ENCODE measurements around the gene SYCN.
A peak's percentile ranks its signal among the peaks of the same experiment; 100 is the strongest.
"Not testable (repeated sequence)": the region's sequence is repeated elsewhere in the genome, so short reads cannot be mapped to it uniquely, and the experiment has no call there.

Gene SYCN

DNA sequence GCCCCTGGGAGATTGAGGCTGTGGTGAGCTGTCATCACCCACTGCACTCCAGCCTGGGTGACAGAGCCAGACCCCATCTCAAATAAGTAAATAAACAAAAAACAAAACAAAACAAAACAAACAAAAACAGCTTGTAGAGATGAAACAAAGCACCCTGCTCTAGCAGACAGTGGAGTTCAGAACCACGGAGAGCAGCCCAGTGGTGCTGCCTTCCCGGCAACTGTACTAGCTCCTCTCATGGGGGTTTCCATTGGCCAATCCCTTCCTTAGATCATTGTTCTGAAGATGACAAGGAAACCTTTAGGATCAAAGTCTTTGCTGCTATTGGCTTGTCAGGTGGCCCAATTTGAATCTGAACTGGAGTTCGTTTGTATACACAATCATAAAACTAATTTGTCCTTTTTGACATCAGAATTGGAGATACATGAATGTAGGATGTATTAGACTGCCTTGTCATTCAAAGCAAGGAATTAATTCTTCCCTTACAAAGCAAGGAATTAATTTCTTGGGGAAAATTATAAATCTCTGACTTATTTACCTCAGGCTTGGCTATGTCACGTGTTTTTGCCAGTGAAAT is 19.7 kb upstream of the SYCN start:
- no peak for DNase-seq

DNA sequence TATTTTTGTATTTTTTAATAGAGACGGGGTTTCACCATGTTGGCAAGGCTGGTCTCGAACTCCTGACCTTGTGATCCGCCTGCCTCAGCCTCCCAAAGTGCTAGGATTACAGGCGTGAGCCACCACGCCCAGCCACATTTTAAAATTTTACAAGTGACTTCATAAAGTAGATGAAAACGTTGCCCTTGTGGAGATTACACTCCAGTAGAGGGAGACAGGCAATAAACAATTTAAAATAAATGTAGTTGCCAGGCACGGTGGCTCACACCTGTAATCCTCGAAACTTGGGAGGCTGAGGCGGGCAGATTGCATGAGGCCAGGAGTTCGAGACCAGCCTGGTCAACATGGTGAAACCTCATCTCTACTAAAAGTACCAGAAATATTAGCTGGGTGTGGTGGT is 15.0 kb upstream of the SYCN start:
- not testable (repeated sequence) for DNase-seq

DNA sequence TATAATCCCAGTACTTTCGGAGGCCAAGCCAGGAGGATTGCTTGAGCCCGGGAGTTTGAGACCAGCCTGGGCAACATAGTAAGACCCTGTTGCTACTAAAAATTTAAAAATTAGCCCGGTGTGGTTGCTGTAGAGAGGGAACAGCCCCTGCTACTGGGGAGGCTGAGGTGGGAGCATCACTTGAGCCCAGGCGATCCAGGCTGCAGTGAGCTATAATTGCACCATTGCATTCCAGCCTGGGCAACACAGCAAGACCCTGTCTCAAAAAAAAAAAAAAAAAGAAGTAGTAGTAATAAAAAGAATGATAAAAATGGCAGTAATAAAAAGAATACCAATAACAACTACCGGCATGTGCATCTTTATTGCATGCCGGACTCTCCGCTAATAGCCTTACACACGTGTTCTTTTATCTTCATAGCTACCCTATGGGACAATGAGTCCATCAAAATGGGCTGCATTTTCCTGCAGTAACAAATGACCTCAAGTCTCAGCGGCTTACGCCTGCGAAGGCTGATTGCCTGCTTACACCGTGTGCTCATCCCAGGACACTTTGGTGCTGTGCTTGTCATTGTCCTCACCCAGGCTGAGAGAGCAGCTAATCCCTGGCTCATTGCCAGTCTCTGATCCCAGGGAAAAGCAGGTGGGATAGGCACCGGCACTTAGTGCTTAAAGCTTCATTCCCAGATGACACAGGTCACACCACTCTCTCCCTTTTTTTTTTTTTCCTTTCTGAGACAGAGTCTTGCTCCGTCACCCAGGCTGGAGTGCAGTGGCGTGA is 14.4 kb upstream of the SYCN start:
- DNase-seq = no peak

DNA sequence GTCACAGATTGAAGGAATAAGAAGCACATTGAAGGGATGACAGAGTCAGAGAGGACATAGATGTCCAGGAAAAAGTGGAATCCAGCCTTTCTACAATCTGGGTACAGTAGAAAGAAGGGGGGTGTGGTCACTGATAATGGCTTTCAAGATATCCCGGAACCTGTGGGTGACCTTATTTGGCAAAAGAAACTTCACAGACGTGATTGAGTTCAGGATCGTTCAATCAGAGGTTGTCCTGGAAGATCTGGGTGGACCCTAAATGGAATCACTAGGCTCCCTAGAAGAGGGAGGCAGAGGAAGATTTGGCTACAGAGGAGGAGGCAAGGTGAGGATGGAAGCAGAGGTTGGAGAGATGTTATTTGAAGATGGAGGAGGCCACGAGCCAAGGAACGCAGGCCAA is 13.0 kb upstream of the SYCN start:
- no peak for DNase-seq

DNA sequence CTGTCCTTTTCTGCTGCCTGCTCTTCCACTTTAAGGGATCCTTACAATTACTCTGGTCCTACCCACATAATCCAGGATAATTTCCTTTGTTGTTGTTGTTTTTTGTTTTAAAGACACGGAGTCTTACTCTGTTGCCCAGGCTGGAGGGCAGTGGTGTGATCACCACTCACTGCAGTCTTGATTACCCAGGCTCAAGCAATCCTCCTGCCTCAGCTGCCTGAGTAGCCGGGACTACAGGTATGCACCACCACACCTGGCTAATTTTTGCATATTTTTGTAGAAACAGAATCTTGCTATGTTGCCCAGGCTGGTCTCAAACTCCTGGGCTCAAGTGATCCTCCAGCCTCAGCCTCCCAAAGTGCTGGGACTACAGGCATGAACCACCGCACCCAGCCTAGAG is 11.3 kb upstream of the SYCN start:
- DNase-seq = not testable (repeated sequence)

DNA sequence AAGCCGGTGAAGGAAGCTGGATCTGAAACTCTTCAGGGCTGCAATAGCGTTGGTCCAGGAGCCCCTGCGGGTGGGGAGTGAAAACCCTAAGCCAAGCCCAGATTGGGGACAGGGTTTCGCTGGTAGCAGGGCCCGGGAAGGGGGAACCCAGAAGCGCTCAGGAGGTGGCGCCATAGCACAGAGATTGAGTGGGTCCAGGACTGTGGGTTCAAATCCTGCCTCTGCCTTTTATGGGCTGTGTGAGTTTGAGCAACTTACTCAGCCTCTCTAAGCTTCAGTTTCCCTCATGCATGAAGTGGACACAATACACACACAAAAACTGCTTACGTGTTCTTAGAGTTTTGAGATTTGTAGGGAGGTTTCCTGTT is 8.3 kb upstream of the SYCN start:
- peak; percentile 66 for DNase-seq

DNA sequence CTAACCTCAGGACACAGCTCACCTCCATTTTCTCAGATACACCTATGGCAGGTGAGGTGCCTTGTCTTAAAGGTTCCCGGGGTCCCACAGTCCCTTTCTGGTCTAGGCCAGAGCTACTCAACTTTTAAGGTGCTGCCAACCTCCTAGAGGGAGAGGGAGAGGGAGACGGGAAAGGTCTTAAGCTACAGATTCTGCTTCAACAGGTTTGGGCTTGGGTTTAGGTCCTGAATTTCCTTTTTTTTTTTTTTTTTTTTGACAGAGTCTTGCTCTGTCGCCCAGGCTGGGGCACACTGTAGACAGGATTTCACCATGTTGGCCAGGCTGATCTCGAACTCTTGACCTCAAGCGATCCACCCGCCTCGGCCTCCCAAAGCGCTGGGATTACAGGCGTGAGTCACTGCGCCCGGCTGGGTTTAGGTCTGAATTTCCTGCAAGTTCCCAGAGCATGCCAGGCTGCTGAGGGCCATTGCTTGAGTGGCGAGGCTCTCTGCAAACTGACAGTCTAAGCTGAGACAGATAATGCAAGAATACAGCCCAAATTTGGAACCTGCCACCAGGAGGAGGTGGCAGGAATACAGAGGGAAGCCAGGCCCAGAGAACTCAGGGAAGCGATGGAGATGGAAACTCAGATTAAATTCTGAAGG is 7.8 kb upstream of the SYCN start:
- no peak for DNase-seq

DNA sequence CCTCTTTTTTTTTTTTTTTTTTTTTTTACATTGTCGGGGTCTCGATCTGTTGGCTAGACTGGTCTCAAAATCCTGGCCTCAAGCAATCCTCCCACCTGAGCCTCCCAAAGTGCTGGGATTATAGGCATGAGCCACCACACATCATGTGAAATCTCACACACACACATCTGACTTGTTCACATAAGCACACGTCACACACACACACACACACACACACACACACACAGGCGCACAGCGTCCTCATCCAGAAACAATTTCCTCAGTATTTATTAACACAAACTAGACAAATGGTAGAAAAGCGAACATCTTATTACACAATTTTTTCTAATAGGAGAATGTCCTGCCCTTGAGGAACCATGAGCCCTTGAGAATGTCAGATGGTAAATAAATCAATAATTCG is 5.1 kb upstream of the SYCN start:
- no peak for DNase-seq

DNA sequence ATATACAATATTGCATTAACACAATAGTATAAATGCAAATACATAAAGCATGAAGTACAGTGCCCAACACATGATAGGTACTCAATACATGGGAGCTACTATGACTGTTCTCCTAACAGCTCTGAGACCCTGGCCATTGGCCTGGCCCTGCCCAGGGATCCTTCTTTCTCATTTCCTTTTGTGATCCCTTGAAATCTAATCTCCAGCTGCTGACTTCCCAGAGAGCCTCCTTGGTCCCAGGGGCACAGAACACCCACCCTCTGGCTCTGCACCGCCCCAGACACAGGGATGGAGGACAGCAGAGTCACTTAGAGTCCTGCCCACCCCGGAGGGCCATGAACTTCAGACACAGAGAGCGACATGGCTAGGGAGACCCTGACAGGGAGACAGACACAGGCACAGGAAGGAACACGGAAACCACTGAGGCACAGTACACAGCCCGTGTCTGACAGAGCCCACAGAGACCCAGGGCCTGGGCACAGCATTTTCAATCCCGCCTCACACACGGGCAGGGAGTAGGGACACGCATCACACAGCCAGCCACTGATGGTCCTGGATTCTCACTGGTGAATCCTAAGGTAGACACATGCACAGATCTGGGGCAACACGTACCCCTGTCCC is 4.2 kb upstream of the SYCN start:
- no peak for DNase-seq

DNA sequence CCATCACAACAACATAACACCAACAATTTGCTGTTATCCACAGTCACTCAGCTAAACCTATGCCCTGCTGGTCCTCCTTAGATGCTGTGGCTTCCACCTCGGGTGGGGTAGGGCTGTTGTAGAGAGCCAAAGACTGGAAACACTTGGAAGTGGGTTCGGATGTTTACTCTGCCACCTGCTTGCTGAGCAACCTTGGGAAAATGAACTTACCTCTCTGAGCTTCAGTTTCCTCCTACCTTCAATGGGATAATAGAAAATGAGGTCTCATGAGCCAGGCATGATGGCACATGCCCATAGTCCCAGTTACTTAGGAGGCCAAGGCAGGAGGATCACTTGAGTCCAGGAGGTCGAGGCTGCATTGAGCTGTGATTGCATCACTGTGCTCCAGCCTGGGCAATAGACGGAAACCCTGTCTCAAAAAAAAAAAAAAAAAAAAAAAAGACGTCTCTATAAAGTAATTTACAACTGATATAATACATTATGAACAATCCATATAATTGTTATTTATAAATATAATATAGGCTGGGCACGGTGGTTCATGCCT is 3.3 kb upstream of the SYCN start:
- DNase-seq = no peak

DNA sequence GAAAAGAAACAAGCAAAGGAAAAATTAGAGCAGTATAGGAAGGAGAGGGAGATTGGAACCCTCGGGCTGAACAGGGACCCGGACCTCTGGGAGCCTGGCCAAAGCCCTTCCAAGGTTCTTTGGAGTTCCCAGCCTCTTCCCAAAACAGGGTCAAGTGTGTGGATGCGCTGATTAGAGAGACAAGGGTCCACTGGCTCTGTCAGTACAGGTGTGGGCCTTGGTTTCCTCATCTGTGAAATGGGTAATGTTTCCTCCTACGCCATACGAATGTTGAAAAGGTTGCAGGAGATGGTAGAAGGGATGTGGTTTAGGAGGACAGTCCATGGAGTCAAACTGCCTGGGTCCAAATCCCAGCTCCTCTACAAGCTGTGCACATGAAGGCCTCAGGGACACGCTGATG is 2.1 kb upstream of the SYCN start:
- DNase-seq = no peak

DNA sequence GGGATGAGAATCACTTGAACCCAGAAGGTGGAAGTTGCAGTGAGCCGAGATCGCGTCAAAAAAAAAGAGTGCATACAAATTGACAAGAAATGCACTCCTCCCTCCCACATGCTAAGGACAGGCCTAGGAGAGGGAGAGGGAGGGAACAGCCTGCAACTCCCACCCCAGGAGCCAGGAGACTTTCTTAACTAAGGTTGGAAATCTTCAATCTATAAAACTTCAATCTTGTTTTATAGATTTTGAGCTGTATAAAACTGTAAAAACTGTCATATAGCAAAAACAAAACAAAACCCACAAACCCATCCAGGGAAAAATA is 1.3 kb upstream of the SYCN start:
- DNase-seq = no peak

DNA sequence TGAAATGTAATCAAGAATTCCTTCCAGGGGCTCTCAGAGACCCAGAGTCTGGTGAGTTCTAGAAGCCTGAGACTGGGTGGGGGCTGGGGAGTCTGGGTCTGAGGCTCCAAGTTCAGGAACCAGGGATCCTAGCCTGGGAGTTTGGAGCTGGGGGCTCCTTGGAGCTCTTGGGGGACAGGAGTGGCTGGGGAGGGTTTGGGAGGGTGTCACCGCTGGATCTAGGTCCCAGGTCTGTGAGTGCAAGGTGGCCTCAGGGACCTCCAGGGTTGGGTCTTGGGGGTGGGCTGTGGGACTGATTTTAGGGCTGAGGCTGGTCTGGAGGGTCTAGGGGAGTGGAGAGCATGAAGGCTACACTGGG is 1.1 kb downstream of the SYCN start:
- no peak for DNase-seq

DNA sequence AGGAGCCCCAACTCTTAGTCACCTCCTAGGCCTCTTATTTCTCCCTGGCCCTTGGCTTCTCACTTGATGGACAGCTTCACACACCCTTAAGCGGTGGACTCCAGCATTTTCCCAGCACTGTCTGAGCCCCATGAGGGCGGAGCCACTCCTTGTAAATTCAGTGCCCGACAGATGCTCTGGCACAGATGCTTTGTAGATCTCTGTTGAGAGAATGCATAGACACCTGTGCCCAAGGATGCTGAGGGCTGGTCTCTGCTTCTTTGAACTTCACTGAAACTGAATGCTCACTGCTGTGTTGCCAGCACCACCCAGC is 3.3 kb downstream of the SYCN start:
- DNase-seq = no peak

DNA sequence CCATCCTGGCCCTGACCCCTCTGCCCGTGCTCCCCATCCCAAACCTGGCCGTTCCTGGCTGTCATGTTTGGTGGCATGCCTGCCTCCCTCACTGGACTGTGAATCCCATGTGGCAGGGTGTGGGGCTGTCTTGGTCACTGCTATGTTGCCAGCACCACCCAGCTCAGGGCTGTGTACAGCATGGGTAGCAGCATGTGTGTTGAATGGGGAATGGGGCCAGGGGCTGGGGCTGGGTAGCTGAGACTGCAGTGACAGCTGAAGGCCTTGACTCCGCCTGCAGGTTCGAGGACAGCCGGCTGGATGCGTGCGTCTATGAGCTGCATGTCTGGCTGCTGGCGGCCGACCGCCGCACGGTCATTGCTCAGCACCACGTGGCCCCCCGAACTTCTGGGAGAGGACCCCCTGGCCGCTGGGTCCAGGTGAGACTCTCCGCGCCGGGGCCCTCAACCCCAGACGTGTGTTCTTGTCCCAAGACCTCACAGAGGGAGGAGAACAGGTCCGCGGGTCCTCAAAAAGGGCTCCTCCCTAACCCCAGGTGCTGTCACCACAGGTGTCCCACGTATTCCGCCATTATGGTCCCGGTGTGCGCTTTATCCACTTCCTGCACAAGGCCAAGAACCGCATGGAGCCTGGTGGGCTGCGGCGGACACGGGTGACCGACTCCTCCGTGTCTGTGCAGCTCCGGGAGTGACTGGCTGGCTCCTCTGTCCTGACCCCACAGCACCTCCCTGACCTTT is 3.8 kb downstream of the SYCN start:
- no peak for DNase-seq

DNA sequence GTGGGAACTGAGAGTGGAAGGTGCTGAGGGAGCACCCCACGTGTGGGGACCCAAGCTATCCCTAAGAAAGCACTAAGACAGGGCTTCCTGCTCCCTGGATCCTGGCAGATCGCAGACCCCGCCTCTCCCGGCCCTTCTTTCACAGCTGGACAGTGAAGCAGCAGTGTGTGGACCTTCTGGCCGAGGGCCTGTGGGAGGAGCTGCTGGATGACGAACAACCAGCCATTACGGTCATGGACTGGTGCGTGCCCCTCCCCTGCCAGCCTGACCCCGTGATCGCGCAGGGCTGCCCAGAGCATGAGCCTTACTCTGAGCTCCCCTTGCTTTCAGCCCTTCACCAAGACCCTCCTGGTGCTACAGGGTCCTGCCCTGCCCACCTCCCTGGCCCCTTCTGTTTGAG is 5.0 kb downstream of the SYCN start:
- DNase-seq = no peak

DNA sequence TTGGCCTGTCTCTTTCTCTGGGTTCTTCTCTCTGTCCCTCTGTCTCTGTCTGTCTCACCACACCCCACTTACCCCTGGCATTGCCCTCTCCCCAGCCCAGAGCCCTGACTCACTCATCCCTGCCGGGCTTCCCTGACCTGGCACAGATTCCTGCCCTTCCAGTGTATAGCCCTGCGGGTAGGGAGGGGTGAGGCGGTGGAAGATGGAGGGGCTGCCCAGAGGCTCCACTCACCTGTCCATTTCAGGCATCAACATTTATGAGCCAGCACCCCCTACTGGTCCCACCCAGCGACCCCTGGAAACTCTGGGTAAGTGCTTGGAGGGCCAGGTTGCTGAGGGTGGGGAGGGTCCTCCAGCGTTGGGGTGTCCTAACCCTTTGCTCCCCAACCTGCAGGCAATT is 6.3 kb downstream of the SYCN start:
- DNase-seq = no peak

DNA sequence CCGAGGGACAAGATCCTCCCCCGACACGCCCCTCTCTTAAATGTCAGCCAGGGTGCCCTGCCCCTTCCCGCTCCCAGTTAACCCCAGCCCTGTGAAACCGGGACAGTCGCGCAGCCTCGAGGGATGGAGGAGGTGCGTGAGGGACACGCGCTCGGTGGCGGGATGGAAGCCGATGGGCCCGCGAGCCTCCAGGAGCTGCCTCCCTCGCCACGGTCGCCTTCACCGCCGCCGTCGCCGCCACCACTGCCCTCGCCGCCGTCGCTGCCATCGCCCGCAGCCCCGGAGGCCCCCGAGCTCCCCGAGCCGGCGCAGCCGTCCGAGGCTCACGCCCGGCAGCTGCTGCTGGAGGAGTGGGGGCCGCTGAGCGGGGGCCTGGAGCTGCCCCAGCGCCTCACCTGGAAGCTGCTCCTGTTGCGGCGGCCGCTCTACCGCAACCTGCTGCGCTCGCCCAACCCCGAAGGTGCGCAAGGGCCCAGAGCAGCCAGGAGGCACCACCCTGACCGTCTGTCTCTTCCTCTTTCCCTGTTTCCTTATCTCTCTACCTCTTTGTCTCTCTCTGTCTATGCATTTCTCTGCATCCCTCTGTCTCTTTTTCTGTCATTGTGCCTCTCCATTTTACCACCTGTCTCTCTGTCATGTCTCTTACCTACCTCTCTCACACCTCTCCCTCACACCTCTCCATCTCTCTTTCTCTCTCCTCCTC is 7.1 kb downstream of the SYCN start, which contains the start of gene NCCRP1:
Gene NCCRP1 (plus strand): TSS at position 105 of the 703 bp plus-strand sequence. CDS start 19 bp downstream, at position 124.
- DNase-seq = no peak

DNA sequence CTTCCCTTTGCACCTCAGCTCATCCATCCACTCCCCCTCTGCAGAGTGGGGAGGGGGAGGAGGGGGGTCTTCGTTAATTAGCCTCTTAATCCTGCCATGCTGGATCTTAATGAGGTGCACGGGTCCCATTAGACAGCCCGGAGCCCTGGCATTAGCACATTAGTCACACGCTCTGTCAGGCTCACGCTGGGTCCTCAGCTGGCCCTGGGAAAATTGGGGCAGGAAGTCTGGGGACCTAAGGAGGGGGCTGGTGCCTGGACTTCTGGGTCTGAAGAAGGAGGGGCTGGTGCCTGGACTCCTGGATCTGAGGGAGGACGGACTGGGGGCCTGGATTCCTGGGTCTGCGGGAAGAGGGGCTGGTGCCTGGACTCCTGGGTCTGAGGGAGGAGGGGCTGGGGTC is 7.7 kb downstream of the SYCN start:
- no peak for DNase-seq

DNA sequence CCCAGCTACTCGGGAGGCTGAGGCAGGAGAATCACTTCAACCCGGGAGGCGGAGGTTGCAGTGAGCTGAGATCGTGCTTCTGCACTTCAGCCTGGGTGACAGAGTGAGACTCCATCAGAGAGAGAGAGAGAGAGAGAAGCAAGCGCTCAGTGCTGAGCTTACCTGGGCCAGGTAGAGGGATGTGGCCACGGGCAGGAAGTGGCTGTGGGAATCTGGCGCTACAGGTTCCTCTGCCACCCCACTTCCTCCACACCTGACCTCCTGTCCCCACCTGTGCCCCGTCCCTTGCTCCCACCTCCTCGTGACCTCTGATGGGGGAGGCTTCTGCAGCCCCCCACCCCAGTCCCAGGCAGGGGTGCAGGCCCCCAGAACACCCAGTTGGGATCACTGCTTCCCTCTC is 8.3 kb downstream of the SYCN start:
- DNase-seq = no peak

DNA sequence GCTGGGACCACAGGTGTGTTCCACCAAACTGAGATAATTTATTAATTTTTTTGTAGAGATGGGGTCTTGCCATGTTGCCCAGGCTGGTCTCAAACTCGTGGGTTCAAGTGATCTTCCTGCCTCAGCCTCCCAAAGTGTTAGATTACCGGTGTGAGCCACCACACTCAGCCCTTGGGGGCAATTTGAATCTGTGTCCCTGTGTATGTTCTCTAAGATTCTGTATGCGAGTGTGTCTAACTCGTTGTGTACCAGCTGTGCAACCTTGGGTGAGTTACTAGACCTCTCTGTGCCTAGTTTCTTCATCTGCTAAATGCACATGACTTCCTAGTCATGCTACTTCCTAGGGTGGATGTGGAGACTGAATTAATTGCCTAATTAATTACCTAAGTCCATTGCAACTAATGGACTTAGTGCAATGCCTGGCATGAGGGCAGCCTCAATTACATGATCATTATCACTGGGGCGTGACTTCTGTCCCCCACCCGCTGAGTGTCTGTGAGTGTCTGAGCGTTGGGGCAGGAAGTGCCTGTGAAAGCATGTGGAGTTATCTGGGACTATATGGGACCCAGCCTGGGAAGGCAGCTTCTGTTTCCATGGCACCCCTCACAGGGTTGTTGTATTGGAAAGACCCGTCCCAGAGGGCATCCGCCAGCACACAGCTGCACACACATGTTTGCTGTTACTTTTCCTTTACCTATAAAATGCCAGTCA is 9.1 kb downstream of the SYCN start:
- no peak for DNase-seq

DNA sequence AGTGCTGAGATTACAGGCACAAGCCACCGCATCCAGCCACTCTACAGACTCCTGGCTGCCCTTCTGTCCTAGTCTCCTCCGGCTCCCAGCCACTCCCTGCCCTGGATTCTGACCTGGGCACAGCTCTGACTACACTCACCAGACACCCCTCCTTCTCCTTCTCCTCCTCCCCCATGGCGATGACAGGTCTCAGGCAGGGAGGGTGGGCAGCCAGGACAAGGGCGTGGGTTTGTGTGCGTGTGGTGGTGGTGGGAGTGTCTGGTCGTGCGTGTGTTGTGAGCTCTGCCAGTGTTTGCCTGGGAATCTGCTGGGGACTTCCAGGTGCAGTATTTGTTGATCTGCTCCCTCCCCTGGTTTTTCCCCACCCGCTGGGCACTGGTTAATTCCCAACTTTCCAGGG is 10.3 kb downstream of the SYCN start:
- no peak for DNase-seq

Data from stimulated activated CD4-positive, alpha-beta T cell treated with anti-CD3 and anti-CD28 coated beads, Interleukin-1b, Interleukin-23, amount 100 ng/mL, for 48 hours (primary cell).